Testis (tissue), 3 donors: ENCODE results near the gene TNIP3. TPM values are rescaled to one million over a fixed set of nuclear protein-coding genes. Genes with fewer than 3 reads are reported as not detected.

Source experiments
- DNase-seq: peaks from one replicate; pipeline ENCODE4 v3.0.0-alpha.2; 2019
- H3K27ac ChIP-seq, 2 donors: fragments of 200-600 bp; sonication (generic); one replicate each; pipeline ENCODE4 v1.5.1; 2019
- H3K27me3 ChIP-seq: fragments of 200-600 bp; sonication (generic); one replicate; pipeline ENCODE4 v1.5.1; 2019
- H3K36me3 ChIP-seq: fragments of 200-600 bp; sonication (generic); one replicate; pipeline ENCODE4 v1.5.1; 2017; ENCODE audit warnings: low read depth; ENCODE audit errors: missing control alignments
- H3K4me1 ChIP-seq: fragments of 200-600 bp; sonication (generic); one replicate; pipeline ENCODE4 v1.5.1; 2019
- H3K4me3 ChIP-seq, 2 donors: fragments of 200-600 bp; sonication (generic); one replicate each; pipeline ENCODE4 v1.5.1; 2017 to 2019
- H3K9me3 ChIP-seq: fragments of 200-600 bp; sonication (generic); one replicate; pipeline ENCODE4 v1.5.1; 2017
- CTCF ChIP-seq, 3 experiments: fragments of 450-650 bp in 2 of 3; fragments of 200-600 bp in 1 of 3; sonication (generic) in 1 of 3; IDR thresholded peaks; one replicate each; pipeline ENCODE4 v1.5.1; 2016 to 2019; ENCODE audit warnings: antibody characterized with exemption in 3 of 3, mild to moderate bottlenecking in 2 of 3, moderate library complexity in 1 of 3
- POLR2A ChIP-seq: fragments of 450-650 bp; IDR thresholded peaks from one replicate; pipeline ENCODE4 v1.6.1; 2017; ENCODE audit warnings: antibody characterized with exemption, mild to moderate bottlenecking, moderate library complexity
- WGBS, 2 donors: methylation state at CpG; one replicate each; pipeline ENCODE4 v1.1.5; 2018; 5-methylcytosine and 5-hydroxymethylcytosine counted together
- intact Hi-C: fragments of 100-400 bp; cut with DNase I; formaldehyde crosslinking; loops from one replicate; pipeline ENCODE4 v1.15.1; 2023; ENCODE audit warnings: low total_unique reads
- polyA plus RNA-seq: library from polyadenylated mRNA; stranded (reverse); fragments of 350-450 nt; fragmentation: Illumina TruSeq; extraction: RNeasy Lipid Tissue Mini Kit (QIAGEN cat#74804); gene quantifications from one replicate; pipeline ENCODE4 v1.2.3, GENCODE V29; 2014; ENCODE audit warnings: low read depth, low replicate concordance; ENCODE audit not compliant: insufficient read depth
- total RNA-seq, 2 donors: library from RNA; depleted of rRNA; stranded (reverse); fragments of >200 nt; gene quantifications; one replicate each; pipeline ENCODE4 v1.2.3, GENCODE V29; 2016

Gene TNIP3
- total and polyA plus RNA-seq, 3 donors from 2014 or later = 0.43 to 1.1 (median 0.80) TPM

DNA sequence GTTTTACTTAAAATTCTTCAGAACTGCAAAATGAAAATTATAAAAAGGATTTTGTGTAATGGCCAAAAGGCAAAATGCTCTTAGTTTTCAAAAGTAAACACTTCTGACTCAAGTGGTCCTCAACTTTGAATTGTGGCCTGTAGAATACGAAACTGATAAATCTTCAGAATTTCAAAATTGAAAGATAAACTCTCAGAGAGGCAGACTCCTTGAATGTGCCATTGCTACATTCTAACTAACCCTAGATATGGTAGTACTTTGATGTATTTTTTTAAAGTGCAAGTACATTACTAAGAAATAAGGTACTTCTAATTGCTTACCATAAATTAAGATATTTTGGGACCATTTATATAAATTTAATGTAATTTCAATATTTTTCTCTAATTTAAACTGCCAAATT, 44.4 kb downstream of the TNIP3 start:
- TF ChIP-seq CTCF (IDR thresholded peaks at IDR 0.05) (no peak), POLR2A (no peak)
- no peaks in the 10 kb centered on the region for H3K27me3 ChIP-seq
- WGBS, 2 donors = 56 to 57% methylated on average over 1 of the region's 1 CpG
- intact Hi-C loops = no loop called here
- no peak overlapping the region for H3K4me3 ChIP-seq
- no peak overlapping the region for H3K27ac ChIP-seq
- H3K4me1 ChIP-seq = no peaks in the 10 kb centered on the region
- H3K9me3 ChIP-seq = no peaks in the 10 kb centered on the region
- H3K36me3 ChIP-seq = no peaks in the 10 kb centered on the region
- no peak for DNase-seq

DNA sequence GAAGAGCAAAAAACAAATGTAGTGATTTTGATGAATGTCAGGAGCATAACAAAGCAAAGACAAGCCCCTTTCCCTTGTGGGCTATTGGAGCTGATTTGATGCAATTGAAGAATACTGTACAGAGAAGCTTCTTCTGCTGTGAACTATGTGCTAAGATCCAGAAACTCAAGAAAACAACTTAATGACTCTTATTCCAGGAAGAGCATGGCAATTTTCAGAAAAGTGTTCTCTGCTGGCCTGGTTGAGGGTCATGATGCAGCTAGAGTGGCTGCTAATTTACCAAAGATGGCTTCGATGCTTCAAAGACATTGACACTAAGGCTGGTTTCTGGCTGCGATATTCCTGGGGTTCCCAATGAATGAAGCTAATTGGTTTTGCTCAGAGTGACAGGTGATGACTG, 45.8 kb downstream of the TNIP3 start:
- intact Hi-C loops = no loop called here
- H3K9me3 ChIP-seq = no peaks in the 10 kb centered on the region
- TF ChIP-seq CTCF (IDR thresholded peaks at IDR 0.05) (no peak), POLR2A (no peak)
- H3K27ac ChIP-seq = no peak overlapping the region
- DNase-seq = no peak
- H3K27me3 ChIP-seq = no peaks in the 10 kb centered on the region
- no peak overlapping the region for H3K4me3 ChIP-seq
- 45 to 63% methylated on average over 2 of the region's 2 CpGs for WGBS, 2 donors
- no peaks in the 10 kb centered on the region for H3K4me1 ChIP-seq
- no peaks in the 10 kb centered on the region for H3K36me3 ChIP-seq

GRCh38 chr4:121114756-121115155, 49.4 kb downstream of the TNIP3 start:
- whole genome bisulfite sequencing, 2 donors = 81 to 88% methylated on average over 1 of the region's 1 CpG
- H3K27ac ChIP-seq = no peak overlapping the region
- intact Hi-C loops = no loop called here
- H3K27me3 ChIP-seq = no peaks in the 10 kb centered on the region
- no peaks in the 10 kb centered on the region for H3K9me3 ChIP-seq
- DNase-seq = no peak
- no peaks in the 10 kb centered on the region for H3K4me1 ChIP-seq
- no peaks in the 10 kb centered on the region for H3K36me3 ChIP-seq
- H3K4me3 ChIP-seq = no peak overlapping the region
- TF ChIP-seq CTCF (IDR thresholded peaks at IDR 0.05) (no peak), POLR2A (no peak)

DNA sequence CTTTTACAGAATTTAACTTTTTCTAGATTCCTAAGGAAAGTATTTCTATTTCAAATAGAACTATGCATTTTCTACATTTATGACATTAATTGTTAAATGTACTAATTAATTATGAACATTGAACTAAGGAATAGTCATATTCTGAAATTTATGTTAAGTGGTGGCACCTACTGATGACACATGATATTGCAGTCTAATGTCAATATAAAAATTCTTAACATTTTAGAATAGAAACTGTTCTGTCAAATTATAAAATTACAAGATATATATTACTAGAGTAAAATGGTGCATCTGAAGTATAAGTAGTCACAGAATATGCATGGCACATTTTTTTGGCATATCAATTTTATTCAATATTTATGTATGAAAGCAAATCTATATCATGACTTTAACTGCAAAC, 51.6 kb downstream of the TNIP3 start:
- Histone ChIP-seq H3K4me1 (no peaks in the 10 kb centered on the region), H3K4me3 (no peak overlapping the region), H3K9me3 (no peaks in the 10 kb centered on the region), H3K36me3 (no peaks in the 10 kb centered on the region), H3K27ac (no peak overlapping the region), H3K27me3 (no peaks in the 10 kb centered on the region)
- intact Hi-C loops = no loop called here
- TF ChIP-seq POLR2A (no peak), CTCF (IDR thresholded peaks at IDR 0.05) (peak in 2 of 3 experiments; percentile 7 to 53)
- DNase-seq = no peak

- WGBS, 2 donors = 86 to 94% methylated on average over 2 of the region's 2 CpGs
- Histone ChIP-seq H3K27ac (no peak overlapping the region), H3K27me3 (no peaks in the 10 kb centered on the region), H3K9me3 (no peaks in the 10 kb centered on the region), H3K4me1 (no peaks in the 10 kb centered on the region), H3K36me3 (no peaks in the 10 kb centered on the region), H3K4me3 (no peak overlapping the region)
- intact Hi-C loops = no loop called here
- TF ChIP-seq POLR2A = no peak
- no peak for TF ChIP-seq CTCF (IDR thresholded peaks at IDR 0.05)
- no peak for DNase-seq
These were observed 55.6 kb downstream of the TNIP3 start for GRCh38 chr4:121108557-121108956.
